Stimulated activated CD8-positive, alpha-beta memory T cell treated with anti-CD3 and anti-CD28 coated beads, Interleukin-15, amount 100 ng/mL, for 48 hours (primary cell): ENCODE results near the gene FATE1.
A peak's percentile ranks its signal among the peaks of the same experiment; 100 is the strongest.
"Not testable (repeated sequence)": the region's sequence is repeated elsewhere in the genome, so short reads cannot be mapped to it uniquely, and the experiment has no call there.

Experiments used
- DNase-seq, 2 donors: peaks; one replicate each; pipeline ENCODE4 v3.0.0-alpha.2; 2020; ENCODE audit warnings: low read depth in 2 of 2

Gene FATE1, protein sequence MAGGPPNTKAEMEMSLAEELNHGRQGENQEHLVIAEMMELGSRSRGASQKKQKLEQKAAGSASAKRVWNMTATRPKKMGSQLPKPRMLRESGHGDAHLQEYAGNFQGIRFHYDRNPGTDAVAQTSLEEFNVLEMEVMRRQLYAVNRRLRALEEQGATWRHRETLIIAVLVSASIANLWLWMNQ

DNA sequence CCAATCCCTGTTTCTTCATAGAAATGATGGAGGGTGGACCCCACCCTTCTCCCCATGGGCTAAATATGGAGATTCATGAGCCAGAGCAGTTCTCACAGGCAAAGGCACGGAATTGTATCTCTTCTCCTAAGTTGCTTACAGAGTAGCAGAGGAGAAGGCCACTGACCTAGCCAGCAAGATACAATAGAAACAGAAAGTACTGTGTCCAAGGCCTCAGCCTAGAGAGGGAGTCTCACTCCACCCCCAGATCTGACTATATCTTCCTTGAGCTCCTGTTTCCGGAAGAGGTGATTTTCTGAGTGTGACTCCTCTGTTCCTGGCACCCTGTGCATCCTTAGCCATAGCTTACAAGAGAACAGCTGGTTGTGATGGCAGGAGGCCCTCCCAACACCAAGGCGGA is at the start of gene FATE1:
TSS of gene FATE1 (plus strand) at position 284 of the 400 bp plus-strand sequence. CDS start at position 369, 85 bp downstream.
- no peak for DNase-seq

DNA sequence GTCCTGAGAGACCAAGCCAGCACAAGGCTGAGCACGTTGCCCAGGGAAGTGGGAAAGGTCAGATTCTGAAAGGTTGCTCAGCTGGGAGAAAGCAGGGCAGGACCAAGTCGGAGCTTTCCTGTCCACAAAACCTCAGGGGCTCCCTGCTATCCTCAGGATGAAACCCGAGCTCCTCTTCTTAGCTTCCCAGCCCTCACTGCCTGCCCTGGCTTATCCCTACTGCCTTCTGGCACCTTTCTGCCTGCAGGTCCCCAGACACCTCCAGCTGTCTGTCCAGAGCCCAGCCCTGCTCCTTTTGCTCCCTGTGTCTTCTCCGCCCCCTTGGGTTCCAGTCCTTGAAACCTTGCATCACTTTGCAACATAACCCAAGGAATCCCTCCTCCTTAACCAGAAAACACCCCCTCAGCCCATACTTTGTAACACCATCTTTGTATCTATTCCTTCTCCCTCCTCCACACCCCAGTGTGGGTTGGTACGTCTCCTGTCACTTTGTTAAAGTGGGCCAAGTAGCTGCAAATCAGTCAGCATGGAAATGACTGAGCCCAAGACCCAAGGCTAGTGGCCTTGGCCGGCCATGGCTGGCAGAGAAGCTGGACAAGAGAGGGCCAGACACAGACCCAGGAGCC is 40.6 kb upstream of the FATE1 start:
- DNase-seq = no peak

DNA sequence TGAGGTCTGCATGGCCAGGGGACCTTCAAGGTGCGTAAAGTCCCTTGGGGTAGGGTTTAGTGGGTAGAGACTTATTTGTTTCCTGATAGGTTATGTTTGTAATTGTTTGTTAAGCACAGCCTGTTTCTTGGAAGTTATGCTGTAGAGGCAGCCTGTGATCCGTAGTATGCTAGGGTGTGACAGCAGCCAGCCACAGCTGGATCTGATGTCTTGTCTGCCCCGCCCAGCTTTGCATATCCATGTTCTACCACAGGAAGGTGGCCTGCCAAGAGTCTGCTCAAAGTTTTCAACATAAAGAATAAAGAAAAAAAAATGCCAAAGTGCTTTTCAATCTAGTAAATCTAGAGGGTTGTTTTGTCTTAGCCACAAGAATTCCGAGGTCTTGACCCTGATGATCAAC is 39.6 kb upstream of the FATE1 start:
- no peak for DNase-seq

DNA sequence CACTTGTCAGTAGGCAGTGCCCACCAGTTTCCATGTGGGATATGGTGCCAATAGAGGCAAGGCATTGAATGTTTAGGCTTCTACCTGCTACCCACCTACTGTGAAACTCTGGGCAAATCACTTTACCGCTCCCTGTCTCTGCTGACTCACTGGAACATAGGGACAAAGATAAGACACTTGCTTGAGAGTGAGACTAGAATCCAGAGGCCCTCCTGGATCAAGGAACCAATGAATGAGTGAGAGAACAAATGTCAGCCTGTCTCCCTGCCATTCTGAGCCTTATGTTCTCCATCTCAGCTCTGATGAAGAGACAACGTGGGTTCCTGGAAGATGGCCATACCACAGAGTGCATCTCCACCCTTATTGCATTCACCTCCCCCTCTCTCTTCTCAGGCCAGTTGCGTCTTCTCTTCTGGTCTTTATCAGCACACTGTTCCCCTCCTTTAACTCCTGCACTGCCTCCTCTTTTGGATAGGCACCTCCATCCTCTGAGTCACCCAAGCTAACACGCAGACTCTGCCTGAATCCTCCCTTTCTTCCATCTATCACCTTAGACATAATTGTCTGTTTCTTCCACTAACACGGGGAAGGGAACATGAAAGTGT is 35.9 kb upstream of the FATE1 start:
- no peak for DNase-seq

DNA sequence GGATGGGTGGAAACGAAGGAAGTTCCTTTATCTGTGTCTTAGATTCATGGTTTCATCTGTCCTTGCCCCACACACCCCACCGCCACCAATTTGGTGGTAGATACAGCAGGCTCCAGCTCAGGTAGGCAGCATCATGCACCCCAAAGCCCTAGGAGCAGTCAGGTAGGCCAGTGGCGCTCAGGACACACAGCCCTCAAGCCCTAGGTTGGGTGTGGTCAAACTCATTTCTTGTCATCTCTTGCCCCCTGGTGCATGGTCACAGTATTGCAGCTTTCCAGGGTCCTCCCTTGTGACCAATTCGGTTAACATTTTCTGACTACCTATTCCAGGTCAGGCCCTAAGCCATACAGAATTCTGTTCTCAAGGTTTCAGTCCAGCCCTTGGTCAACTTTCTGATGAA is 35.0 kb upstream of the FATE1 start:
- peak; percentile 21 to 23 for DNase-seq

DNA sequence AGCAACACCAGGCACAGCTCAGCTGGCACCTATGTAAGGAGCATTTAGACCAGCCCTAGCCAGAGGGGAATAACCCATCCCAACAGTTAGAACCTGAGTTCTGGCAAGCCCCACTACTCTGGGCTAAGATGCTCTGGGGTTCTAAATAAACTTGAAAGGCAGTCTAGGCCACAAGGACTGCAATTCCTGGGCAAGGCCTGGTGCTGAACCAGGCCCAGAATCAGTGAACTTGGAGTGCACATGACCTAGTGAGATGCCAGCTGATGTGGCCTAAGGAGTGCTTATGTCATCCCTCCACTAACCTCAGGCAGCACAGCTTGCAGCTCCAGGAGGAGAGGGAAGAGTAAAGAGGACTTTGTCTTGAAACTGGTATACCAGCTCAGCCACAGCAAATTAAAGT is 28.2 kb upstream of the FATE1 start:
- no peak for DNase-seq

DNA sequence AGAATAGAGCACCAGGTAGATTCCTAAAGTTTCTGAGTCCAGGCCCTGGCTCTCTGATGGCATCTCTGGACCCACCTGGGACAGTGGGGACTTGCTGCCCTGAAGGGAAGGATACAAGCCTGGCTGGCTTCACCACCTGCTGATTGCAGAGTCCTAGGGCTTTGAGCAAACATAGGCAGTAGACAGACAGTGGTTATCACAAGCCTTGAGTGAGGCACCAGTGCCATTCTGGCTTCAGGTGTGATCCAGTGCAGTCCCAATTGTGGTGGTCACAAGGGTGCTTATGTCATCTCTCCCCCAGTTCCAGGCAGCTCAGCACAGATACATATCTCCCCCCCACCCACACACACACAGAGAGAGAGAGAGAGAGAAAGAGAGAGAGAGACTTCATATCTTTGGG is 27.1 kb upstream of the FATE1 start:
- no peak for DNase-seq

DNA sequence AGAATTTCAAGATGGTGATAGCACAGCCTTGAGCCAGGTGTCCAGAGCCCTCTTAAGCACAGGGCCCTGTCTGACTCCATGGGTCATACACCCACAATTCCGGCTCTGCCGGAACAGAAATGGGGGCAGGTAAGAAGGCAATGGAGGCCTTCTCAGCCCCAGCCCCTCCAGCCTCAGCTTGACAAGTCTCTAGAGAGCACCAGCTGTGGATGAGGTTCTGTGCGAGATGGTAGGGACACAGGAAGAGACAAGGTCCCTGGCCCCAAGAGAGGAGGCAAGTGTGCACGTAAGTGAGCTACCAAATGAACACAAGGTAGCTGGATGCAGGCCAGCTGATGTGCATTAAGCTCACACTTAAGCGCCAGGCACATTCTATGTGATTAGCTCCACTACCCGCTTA is 23.0 kb upstream of the FATE1 start:
- DNase-seq = no peak

DNA sequence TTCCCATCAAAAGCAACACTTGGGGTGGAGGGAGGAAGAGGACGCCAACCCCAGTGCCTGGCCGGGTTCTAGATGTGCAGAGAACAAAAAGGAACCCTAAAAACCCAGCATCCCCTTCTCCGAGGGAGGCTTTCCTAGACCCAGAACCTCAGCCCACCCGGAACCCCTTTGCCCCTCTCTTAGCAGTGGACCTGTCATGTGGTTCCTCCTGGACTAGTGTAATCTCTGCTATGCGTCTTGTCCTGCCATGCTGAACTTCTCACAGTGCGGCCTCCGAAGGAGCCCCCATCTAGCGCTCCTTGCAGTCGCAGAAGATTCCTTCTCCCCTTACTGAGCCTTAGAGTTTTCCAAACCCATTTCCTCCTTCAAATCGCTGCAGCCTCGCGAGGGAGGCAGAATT is 21.7 kb upstream of the FATE1 start:
- DNase-seq = no peak

DNA sequence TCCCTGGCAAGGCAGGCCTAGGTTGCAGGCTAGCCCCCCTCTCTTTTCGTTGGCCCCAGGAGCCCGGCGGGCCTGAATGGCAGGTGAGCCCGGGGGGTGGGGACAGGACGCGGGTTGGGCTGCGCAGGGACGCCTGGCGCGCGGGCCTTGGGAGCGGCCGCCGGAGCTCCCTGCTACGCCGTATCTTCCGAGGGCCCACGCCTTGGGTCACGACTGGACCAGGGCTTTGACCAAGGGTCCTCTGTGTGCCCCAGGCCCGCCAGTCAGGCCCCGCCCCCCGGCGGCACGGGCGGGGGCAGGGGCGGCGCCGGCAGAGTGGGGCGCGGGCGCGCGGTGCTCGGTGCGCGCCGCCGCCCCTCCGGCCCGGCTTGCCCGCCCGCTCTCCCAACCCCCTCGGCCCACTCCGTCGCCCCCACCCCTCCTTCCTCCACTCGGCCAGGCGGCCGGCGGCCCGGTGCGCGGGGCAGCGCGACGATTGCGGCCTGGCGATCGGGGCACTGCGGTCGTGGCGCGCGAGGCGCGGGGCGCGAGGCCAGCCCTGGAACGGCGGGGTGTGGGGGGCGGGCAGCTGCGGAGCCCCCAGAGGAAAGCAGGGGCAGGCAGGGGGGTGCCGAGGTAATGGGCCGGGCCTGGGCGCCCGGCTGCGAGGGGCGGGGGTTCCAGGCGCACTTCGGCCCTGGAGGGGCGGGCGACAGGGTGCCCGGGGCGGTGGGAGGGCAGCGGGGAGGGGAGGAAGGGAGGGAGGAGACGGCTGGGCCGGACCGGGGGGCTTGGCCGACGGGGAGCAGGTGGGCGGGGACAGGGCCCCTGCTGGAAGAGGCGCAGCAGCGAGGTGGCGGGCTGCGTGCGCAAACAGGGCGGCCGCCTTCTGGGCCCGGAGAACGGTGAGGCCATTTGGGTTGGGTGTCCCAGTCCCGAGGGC is 20.9 kb upstream of the FATE1 start, which contains the start of gene PRRG3:
TSS of gene PRRG3 (plus strand) at position 798 of the 922 bp plus-strand sequence. CDS start 3,357 bp downstream, outside the sequence.
- no peak for DNase-seq

DNA sequence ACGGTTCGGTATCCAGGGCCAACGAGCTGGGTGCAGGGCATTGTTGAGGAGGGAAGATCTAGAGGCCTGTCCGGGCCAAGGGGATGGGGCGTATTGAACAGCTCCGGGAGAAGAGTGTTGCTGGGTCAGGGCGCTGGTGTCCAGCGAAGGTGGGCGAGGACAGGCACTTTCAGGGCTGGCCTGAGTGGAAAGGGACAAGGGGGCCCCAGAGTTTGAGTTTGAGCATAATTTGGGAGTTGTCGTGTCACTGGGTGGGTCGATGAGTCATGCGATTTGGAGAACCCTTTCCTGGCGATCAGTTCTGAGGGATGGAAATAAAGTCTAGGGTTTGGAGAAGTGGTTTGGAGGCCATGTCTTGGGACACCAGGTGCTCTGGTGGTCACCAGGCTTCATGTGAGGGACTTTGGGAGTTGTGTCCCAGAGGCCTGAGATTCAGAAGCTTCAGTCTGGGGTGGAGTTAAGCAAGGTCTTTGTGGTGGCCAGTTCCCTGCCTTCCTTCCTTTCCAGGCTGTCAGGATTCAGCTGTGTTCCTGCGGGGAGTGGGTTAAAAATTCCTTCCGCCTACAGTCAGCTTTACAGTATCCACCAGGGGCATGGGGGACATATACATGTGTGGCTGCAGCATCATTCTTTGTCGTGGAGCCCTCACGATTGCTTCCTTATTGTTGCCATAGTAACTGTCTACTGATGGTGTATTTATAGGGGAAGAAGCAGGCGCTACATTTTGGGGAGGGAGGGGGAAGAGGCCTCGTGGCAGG is 20.1 kb upstream of the FATE1 start:
- no peak for DNase-seq

DNA sequence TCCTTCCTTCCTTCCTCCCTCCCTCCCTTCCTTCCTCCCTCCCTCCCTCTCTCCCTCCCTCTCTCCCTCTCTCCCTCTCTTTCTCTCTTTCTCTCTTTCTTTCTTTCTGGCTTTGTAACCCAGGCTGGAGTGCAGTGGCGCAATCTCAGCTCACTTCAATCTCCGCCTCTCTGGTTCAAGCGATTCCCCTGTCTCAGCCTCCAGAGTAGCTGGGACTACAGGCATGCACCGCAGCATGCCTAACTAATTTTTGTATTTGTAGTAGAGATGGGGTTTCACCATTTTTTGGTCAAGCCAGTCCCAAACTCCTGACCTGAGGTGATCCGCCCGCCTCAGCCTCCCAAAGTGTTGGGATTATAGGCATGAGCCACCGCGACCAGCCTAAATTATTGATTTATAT is 18.8 kb upstream of the FATE1 start:
- not testable (repeated sequence) for DNase-seq

DNA sequence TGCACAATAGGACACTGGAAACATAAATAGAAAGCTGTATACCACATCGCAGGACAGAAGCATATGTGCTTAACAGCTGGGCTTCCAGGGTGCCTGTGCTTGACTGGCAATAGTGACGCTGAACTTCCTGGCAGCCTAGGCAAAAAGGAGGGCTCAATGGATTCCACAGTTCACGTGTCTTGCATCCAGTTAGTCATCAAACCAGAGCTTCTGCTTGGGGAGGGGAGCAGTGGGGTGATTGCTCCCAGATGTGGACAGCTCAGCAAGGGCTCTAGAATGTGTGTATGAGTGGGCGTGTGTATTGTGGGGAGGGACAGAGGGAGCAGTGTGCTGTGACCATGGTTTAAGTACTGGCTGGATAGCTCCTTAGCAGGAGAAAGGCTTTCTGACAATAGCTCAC is 18.3 kb upstream of the FATE1 start:
- no peak for DNase-seq

DNA sequence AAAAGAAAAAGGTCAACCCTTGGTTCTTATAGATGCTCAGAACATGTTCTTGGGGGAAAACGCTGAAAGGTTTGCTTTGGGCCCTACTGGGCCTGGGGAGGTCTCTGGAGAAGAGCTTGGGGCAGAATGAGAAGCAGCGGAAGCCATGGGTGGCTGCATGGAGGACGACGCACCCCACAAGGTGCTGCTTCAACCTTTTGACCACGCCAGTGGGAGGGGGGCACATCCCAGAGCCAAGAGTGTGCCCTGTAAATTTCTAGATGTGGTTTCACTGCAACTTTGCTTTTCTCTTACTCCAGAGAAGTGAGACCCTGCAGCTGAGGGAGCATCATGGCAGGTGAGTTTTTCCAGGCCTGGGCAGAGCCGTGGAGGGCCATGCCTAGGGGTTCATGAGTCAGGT is 17.4 kb upstream of the FATE1 start:
- DNase-seq = no peak

DNA sequence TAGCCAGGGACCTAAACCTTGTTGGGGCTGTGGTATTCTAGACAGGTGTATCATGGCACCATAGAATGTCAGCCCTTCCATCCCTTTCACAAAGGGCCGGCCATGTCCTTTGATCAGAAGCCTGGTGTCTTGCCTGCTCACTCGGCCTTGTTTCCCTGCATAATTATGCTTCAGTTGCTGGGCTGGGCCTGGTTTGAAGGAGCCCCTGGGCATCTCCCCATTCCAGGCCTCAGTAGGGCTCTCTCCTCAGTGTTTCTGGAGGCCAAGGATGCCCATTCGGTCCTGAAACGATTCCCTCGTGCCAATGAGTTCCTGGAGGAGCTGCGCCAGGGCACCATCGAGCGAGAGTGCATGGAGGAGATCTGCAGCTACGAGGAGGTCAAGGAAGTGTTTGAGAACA is 16.1 kb upstream of the FATE1 start:
- DNase-seq = no peak

DNA sequence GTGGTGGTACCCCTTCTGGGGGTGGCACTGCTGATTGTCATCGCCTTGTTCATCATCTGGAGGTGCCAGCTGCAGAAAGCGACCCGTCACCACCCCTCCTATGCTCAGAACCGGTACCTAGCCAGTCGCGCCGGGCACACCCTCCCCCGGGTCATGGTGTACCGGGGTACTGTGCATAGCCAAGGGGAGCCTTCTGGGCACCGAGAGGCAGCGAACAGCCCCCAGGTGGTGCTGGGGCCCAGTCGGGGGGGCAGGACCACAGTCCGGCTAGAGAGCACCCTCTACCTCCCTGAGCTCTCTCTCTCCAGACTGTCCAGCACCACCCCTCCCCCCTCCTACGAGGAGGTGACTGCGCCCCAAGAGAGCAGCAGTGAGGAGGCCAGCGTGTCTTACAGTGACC is 15.3 kb upstream of the FATE1 start:
- no peak for DNase-seq

DNA sequence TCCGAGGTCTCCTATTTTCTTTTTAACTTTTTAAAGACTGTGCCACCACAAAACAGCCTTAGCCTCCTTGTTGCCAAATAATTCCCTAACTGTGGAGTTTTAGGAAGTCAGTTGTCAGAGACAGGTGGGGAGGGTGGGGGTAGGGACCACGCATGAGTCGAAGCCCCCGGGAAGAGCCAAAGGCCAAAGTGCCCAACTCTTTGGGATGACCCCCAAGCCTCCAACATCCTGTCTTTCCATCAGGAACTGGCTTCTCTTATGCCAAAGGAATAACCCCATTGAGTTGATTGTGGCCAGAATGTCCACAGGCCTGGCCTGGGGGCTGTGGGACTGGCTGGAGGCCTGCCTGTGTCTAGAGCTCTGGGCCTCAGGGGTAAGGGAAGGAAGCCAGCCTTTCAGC is 14.8 kb upstream of the FATE1 start:
- no peak for DNase-seq

DNA sequence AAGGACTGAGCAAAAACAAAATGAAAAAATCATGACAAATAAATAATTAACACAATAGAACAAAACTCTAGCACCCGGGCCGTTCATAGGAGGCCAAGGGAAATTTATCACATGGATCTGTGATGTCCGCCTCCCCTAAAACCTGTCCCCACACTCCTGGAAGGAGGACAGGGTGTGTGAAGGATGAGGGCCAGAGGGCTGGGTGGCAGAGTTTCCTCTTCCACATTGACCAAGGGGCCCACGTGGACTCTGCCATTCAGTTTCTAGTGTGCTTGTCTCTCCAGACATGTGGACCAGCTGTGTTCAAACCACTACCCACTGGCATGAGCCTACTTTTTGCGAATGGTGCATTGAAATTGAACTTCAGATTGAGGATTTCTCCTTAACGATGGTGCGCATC is 14.3 kb upstream of the FATE1 start:
- DNase-seq = no peak

DNA sequence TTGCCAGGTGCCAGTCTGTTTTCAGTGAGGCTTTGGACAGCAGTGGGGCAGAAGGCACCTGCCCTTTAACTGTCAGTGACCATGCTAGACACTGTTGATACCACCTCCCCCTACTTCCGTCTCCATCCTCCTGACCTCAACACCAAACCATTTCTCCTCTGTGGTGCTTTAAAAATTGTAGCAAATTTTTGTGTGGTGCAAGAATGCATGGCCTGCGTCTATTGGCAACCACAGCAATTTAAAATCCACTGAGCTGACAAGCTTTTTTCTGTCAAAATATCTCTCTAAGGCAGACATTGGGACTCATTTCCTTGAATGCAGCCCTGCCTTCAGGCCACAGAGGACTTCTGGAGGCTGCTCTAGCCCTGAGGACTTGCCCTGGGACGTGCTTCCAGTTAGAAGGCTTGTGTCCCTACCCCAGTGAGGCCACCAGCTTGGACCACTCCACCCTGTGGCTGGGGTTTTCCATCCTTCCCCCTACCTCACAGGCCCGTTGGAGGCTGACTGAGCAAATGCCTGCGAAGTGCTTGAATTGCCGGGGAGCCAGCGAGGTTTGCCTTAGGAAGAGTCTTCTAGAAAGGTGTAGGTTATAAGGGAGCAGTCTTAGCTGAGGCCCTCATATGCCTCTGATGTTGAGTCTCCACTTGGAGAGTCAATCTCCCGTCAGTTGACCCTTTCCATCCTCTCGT is 13.7 kb upstream of the FATE1 start:
- no peak for DNase-seq

DNA sequence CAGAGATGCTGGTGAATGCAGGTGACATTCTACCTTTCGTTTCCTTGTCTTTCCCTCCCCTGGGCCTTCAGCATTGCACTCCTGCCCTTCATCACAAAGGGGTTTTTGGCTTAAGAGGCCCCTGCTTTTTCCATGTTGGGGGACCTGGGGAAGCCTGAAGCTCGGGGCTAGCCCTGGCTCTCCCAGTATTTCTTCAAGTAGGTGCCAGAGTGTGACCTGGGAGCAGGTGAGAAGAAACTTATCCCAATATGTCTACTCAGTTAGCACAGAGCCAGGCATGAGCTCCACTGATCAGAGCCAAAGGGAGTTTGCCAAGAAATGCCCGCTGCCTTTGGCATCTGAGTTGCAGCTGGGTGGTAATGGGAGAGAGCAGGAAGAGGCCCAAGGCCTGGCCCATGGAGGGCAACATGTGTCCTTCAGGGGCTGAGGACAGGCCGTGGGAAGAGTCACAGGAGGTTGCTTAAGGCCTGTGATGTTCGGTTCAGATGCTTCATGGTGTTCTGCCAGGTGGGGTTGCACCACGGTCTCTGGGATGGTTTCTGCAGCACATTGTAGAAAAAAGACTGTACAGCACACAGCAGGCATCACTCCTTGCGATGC is 13.0 kb upstream of the FATE1 start:
- DNase-seq = no peak

DNA sequence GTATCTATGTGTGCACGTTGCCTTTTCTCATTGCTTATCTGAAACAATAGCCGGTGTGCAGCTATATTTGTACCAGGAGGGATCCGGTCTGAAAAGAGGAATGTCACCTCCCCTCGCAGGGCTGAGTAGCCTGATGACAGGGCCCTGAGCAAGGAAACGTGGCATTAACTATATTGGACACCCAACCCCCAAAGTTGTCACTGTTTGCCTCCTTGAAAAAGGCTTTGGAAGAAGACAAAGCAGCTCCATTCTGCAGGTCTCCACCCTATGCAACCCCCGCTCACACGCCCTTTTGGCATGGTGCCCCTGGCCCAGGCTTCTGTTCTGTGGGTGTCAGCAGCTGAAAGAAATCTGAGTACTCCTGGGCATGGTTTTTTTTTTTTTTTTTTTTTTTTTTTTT is 12.3 kb upstream of the FATE1 start:
- DNase-seq = no peak
